ENCODE data around the gene ATXN7.

DNA sequence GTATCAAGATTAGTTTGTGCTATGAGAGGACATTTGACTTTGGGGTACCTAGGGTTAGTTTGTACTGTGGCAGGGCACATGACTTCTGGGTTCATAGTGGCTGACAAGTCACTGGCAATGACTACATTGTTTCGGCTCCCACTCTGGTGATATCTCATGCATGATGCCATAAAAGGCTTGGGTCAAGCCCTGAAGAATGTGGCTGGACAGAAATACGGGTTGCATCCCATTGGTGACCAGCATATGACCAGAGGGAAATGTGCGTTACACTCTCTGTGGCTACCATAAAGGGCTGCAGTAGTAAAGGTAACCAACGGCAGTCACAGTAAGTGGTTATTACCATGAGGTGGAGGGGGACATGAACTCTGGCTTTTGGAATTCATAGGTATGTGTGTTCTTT is 18.5 kb upstream of the ATXN7 start:
- TF ChIP-seq, protein P1, sequence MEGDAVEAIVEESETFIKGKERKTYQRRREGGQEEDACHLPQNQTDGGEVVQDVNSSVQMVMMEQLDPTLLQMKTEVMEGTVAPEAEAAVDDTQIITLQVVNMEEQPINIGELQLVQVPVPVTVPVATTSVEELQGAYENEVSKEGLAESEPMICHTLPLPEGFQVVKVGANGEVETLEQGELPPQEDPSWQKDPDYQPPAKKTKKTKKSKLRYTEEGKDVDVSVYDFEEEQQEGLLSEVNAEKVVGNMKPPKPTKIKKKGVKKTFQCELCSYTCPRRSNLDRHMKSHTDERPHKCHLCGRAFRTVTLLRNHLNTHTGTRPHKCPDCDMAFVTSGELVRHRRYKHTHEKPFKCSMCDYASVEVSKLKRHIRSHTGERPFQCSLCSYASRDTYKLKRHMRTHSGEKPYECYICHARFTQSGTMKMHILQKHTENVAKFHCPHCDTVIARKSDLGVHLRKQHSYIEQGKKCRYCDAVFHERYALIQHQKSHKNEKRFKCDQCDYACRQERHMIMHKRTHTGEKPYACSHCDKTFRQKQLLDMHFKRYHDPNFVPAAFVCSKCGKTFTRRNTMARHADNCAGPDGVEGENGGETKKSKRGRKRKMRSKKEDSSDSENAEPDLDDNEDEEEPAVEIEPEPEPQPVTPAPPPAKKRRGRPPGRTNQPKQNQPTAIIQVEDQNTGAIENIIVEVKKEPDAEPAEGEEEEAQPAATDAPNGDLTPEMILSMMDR (conservative IDR thresholded peaks at IDR 0.05; ENCODE audit: low read depth, low read length), result no peak
- TF ChIP-seq MXI1 (IDR thresholded peaks at IDR 0.05; ENCODE audit: borderline replicate concordance, low read depth, low read length) (no peak), MAFK (IDR thresholded peaks at IDR 0.05; ENCODE audit: low read depth, low read length) (no peak), POLR2A (IDR thresholded peaks at IDR 0.05; ENCODE audit: low read depth, low read length) (no peak), SMC3 (IDR thresholded peaks at IDR 0.05; ENCODE audit: low read depth, low read length) (no peak), MAZ (IDR thresholded peaks at IDR 0.05; ENCODE audit: borderline replicate concordance, low read depth, low read length) (no peak), NFE2L2 (IDR thresholded peaks at IDR 0.05; ENCODE audit: low read depth, low read length) (no peak), FOS (IDR thresholded peaks at IDR 0.05; ENCODE audit: low read depth, low read length) (no peak), RFX5 (IDR thresholded peaks at IDR 0.05; ENCODE audit: low read depth, low read length) (no peak), RCOR1 (IDR thresholded peaks at IDR 0.05; ENCODE audit: insufficient replicate concordance, low read length) (no peak), CEBPB (IDR thresholded peaks at IDR 0.05; ENCODE audit: low read depth, low read length) (no peak), RAD21 (IDR thresholded peaks at IDR 0.05; ENCODE audit: low read length) (no peak)
- TF ChIP-seq, protein P2, sequence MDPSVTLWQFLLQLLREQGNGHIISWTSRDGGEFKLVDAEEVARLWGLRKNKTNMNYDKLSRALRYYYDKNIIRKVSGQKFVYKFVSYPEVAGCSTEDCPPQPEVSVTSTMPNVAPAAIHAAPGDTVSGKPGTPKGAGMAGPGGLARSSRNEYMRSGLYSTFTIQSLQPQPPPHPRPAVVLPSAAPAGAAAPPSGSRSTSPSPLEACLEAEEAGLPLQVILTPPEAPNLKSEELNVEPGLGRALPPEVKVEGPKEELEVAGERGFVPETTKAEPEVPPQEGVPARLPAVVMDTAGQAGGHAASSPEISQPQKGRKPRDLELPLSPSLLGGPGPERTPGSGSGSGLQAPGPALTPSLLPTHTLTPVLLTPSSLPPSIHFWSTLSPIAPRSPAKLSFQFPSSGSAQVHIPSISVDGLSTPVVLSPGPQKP (IDR thresholded peaks at IDR 0.05; ENCODE audit: borderline replicate concordance, low read depth, low read length), result no peak
